Measurements from ENCODE around the gene ZNF709. TPM values are rescaled to one million over a fixed set of nuclear protein-coding genes. Genes with fewer than 3 reads are reported as not detected.
"Not testable (repeated sequence)": the region's sequence is repeated elsewhere in the genome, so short reads cannot be mapped to it uniquely, and the experiment has no call there.

Gene ZNF709
- polyA plus RNA-seq, 1 donor = 2.5 TPM

DNA sequence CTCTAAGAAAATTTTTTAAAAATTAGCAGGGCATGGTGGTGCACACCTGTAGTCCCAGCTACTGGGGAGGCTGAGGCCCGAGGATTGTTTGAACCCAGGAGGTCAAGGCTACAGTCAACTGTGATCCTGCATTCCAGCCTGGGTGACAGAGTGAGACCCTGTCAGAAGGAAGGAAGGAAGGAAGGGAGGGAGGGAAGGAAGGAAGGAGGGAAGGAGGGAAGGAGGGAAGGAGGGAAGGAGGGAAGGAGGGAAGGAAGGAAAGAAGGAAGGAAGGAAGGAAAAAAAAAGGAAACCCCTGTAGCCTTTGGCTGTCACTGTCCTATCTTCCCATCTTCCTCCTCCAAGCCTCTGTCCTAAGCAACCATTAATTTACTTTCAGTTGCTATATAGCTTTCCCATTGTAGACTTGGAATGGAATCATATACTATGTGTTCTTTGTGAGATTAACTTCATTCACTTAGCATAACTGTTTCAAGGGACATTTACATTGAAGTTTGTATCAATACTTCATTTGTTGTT is 1.7 kb upstream of the ZNF709 start:
- H3K9me3 ChIP-seq (ENCODE audit: control insufficient read depth, low read depth, low read length); H3K4me3 ChIP-seq (ENCODE audit: low read length); H3K27ac ChIP-seq (ENCODE audit: low read length); H3K27me3 ChIP-seq (ENCODE audit: control insufficient read depth, insufficient read depth, low read length); H3K36me3 ChIP-seq (ENCODE audit: control insufficient read depth, insufficient read depth, low read length); H3K4me1 ChIP-seq (ENCODE audit: control insufficient read depth, insufficient read depth, low read length); DNase-seq: not testable (repeated sequence)
- WGBS (ENCODE audit: insufficient coverage, low lambda C conversion rate) = no CpG with 5 or more reads among the region's 1 CpG

DNA sequence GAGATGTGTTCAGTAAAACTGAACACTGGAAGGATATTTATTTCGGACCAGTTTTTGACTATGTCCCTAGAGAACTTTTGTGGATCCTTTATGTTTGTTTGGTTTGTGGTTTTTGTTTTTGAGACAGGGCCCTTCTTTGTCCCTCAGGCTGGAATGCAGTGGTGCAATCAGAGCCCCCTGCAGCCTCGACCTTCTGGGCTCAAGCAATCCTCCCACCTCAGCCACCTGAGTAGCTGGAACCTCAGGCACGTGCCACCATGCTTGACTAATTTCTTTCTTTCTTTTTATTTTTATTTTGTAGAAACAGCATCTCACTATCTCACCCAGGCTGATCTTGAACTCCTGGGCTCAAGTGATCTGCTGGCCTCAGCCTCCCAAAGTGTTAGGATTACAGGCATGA is 955 bp upstream of the ZNF709 start:
- Histone ChIP-seq H3K27ac (ENCODE audit: low read length) (no peak overlapping the region), H3K27me3 (ENCODE audit: control insufficient read depth, insufficient read depth, low read length) (no peaks in the 10 kb centered on the region), H3K4me1 (ENCODE audit: control insufficient read depth, insufficient read depth, low read length) (peaks cover 6% of the 10 kb centered on the region), H3K9me3 (ENCODE audit: control insufficient read depth, low read depth, low read length) (no peaks in the 10 kb centered on the region), H3K36me3 (ENCODE audit: control insufficient read depth, insufficient read depth, low read length) (no peaks in the 10 kb centered on the region), H3K4me3 (ENCODE audit: low read length) (no peak overlapping the region)
- no peak for DNase-seq
- 100% methylated on average over 2 of the region's 3 CpGs for WGBS (ENCODE audit: insufficient coverage, low lambda C conversion rate)

DNA sequence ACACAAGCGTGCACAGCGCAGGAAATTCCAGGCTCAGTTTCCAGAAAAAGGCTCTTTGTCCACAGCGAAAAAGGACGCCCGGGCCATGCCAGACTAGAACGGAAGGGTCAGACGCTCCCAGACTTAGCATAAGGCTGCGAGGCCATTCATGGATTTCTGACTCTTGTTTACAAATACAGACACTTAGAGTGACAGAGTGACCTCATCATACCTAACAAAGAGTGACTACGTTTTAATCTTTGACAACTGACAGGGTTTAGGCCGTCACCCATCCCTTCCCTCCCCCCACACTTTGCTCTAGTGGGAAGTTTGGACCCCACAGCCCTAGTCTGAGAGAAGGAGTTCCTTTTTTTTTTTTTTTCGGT is 418 bp upstream of the ZNF709 start:
- Histone ChIP-seq H3K36me3 (ENCODE audit: control insufficient read depth, insufficient read depth, low read length) (no peaks in the 10 kb centered on the region), H3K4me1 (ENCODE audit: control insufficient read depth, insufficient read depth, low read length) (peaks cover 6% of the 10 kb centered on the region), H3K4me3 (ENCODE audit: low read length) (peak overlapping the region; percentile 94), H3K9me3 (ENCODE audit: control insufficient read depth, low read depth, low read length) (no peaks in the 10 kb centered on the region), H3K27ac (ENCODE audit: low read length) (peak overlapping the region; percentile 64), H3K27me3 (ENCODE audit: control insufficient read depth, insufficient read depth, low read length) (no peaks in the 10 kb centered on the region)
- no CpG with 5 or more reads among the region's 11 CpGs for WGBS (ENCODE audit: insufficient coverage, low lambda C conversion rate)
- DNase-seq = no peak

DNA sequence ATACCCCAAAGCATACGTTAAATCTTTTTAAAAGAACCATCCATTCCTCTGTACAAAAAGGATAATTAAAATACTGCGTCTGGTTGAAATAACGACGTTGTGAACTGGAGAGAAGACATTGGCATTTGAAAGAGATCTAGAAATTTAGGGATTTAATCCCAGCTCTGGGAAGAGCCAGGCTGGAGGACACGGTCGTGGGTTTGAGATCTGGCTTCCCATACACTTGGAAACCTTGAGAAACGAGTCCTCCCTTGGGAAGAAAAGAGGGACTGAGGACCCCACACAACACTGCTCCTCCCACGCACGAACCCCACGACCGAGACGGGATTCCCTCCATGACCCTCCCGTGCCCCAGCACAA is 625 bp downstream of the ZNF709 start:
- Histone ChIP-seq H3K27ac (ENCODE audit: low read length) (peak overlapping the region; percentile 64), H3K36me3 (ENCODE audit: control insufficient read depth, insufficient read depth, low read length) (no peaks in the 10 kb centered on the region), H3K4me1 (ENCODE audit: control insufficient read depth, insufficient read depth, low read length) (peaks cover 6% of the 10 kb centered on the region), H3K9me3 (ENCODE audit: control insufficient read depth, low read depth, low read length) (no peaks in the 10 kb centered on the region), H3K27me3 (ENCODE audit: control insufficient read depth, insufficient read depth, low read length) (no peaks in the 10 kb centered on the region), H3K4me3 (ENCODE audit: low read length) (peak overlapping the region; percentile 94)
- no peak for DNase-seq
- no CpG with 5 or more reads among the region's 13 CpGs for WGBS (ENCODE audit: insufficient coverage, low lambda C conversion rate)

GRCh38 chr19:12482509-12482886 is 2.1 kb downstream of the ZNF709 start:
- Histone ChIP-seq H3K4me3 (ENCODE audit: low read length) (no peak overlapping the region), H3K27me3 (ENCODE audit: control insufficient read depth, insufficient read depth, low read length) (no peaks in the 10 kb centered on the region), H3K36me3 (ENCODE audit: control insufficient read depth, insufficient read depth, low read length) (no peaks in the 10 kb centered on the region), H3K27ac (ENCODE audit: low read length) (no peak overlapping the region), H3K9me3 (ENCODE audit: control insufficient read depth, low read depth, low read length) (no peaks in the 10 kb centered on the region), H3K4me1 (ENCODE audit: control insufficient read depth, insufficient read depth, low read length) (peaks cover 6% of the 10 kb centered on the region)
- no CpG with 5 or more reads among the region's 2 CpGs for WGBS (ENCODE audit: insufficient coverage, low lambda C conversion rate)
- peak in 1 of 2 donors; percentile 14 for DNase-seq

GRCh38 chr19:12481781-12482508 is 2.7 kb downstream of the ZNF709 start:
- WGBS (ENCODE audit: insufficient coverage, low lambda C conversion rate) = no CpG with 5 or more reads among the region's 4 CpGs
- Histone ChIP-seq H3K9me3 (ENCODE audit: control insufficient read depth, low read depth, low read length) (no peaks in the 10 kb centered on the region), H3K27ac (ENCODE audit: low read length) (no peak overlapping the region), H3K36me3 (ENCODE audit: control insufficient read depth, insufficient read depth, low read length) (no peaks in the 10 kb centered on the region), H3K4me3 (ENCODE audit: low read length) (no peak overlapping the region), H3K4me1 (ENCODE audit: control insufficient read depth, insufficient read depth, low read length) (peaks cover 6% of the 10 kb centered on the region), H3K27me3 (ENCODE audit: control insufficient read depth, insufficient read depth, low read length) (no peaks in the 10 kb centered on the region)
- peak in 1 of 2 donors; percentile 22 for DNase-seq

GRCh38 chr19:12478234-12478941 is 6.2 kb downstream of the ZNF709 start:
- DNase-seq = peak in 1 of 2 donors; percentile 45

GRCh38 chr19:12467651-12468050 is 17.0 kb downstream of the ZNF709 start:
- H3K36me3 ChIP-seq (ENCODE audit: control insufficient read depth, insufficient read depth, low read length) = peaks cover 17% of the 10 kb centered on the region
- H3K27me3 ChIP-seq (ENCODE audit: control insufficient read depth, insufficient read depth, low read length); DNase-seq; H3K4me1 ChIP-seq (ENCODE audit: control insufficient read depth, insufficient read depth, low read length); H3K27ac ChIP-seq (ENCODE audit: low read length); H3K4me3 ChIP-seq (ENCODE audit: low read length): not testable (repeated sequence)
- H3K9me3 ChIP-seq (ENCODE audit: control insufficient read depth, low read depth, low read length) = peaks cover 47% of the 10 kb centered on the region
- no CpG with 5 or more reads among the region's 33 CpGs for WGBS (ENCODE audit: insufficient coverage, low lambda C conversion rate)

More at GRCh38 chr19:12478234-12478941, 6.2 kb downstream of the ZNF709 start:
- Histone ChIP-seq H3K27ac (ENCODE audit: low read length) (no peak overlapping the region), H3K4me1 (ENCODE audit: control insufficient read depth, insufficient read depth, low read length) (peaks cover 6% of the 10 kb centered on the region), H3K27me3 (ENCODE audit: control insufficient read depth, insufficient read depth, low read length) (no peaks in the 10 kb centered on the region), H3K9me3 (ENCODE audit: control insufficient read depth, low read depth, low read length) (peaks cover 3% of the 10 kb centered on the region), H3K36me3 (ENCODE audit: control insufficient read depth, insufficient read depth, low read length) (no peaks in the 10 kb centered on the region), H3K4me3 (ENCODE audit: low read length) (no peak overlapping the region)
- WGBS (ENCODE audit: insufficient coverage, low lambda C conversion rate) = no CpG with 5 or more reads among the region's 5 CpGs

DNA sequence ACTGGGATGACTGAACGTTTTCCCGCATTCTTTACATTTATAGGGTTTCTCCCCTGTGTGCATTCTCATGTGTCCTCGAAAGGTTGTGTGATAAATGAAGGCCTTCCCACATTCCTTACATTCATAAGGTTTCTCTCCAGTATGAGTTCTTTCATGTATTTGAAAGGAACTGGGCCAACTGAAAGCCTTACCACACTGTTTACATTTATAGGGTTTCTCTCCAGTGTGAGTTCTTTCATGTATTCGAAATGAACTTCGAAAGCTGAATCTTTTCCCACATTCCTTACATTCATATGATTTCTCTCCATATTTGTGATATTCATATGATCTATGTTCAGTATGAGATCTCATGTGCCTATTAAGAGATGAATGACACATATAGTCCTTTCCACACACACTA is 19.4 kb downstream of the ZNF709 start:
- Histone ChIP-seq H3K4me1 (ENCODE audit: control insufficient read depth, insufficient read depth, low read length) (no peaks in the 10 kb centered on the region), H3K27ac (ENCODE audit: low read length) (no peak overlapping the region), H3K4me3 (ENCODE audit: low read length) (no peak overlapping the region), H3K27me3 (ENCODE audit: control insufficient read depth, insufficient read depth, low read length) (no peaks in the 10 kb centered on the region), H3K36me3 (ENCODE audit: control insufficient read depth, insufficient read depth, low read length) (peaks cover 17% of the 10 kb centered on the region), H3K9me3 (ENCODE audit: control insufficient read depth, low read depth, low read length) (peaks cover 45% of the 10 kb centered on the region)
- 96% methylated on average over 2 of the region's 5 CpGs for WGBS (ENCODE audit: insufficient coverage, low lambda C conversion rate)
- no peak for DNase-seq

- Histone ChIP-seq H3K36me3 (ENCODE audit: control insufficient read depth, insufficient read depth, low read length) (peaks cover 17% of the 10 kb centered on the region), H3K27ac (ENCODE audit: low read length) (no peak overlapping the region), H3K4me1 (ENCODE audit: control insufficient read depth, insufficient read depth, low read length) (no peaks in the 10 kb centered on the region), H3K4me3 (ENCODE audit: low read length) (no peak overlapping the region), H3K9me3 (ENCODE audit: control insufficient read depth, low read depth, low read length) (peaks cover 45% of the 10 kb centered on the region), H3K27me3 (ENCODE audit: control insufficient read depth, insufficient read depth, low read length) (no peaks in the 10 kb centered on the region)
- WGBS (ENCODE audit: insufficient coverage, low lambda C conversion rate) = 100% methylated on average over 2 of the region's 3 CpGs
- DNase-seq = no peak
These were observed 19.8 kb downstream of the ZNF709 start for GRCh38 chr19:12464769-12465168.
